ENCODE data around the gene CRYZL1. TPM values are rescaled to one million over a fixed set of nuclear protein-coding genes. Genes with fewer than 3 reads are reported as not detected.

CRYZL1 gene
- polyA plus RNA-seq, 1 donor (not counting 4 experiments of a cell fraction or from before 2014, with no cell fraction given) = 48.9 TPM

GRCh38 chr21:33667636-33668035 is 26.1 kb upstream of the CRYZL1 start:
- peaks cover 2% of the 10 kb centered on the region for H3K9me1 ChIP-seq (ENCODE audit: control insufficient read depth, extremely low read depth, insufficient read depth, low read length)
- H4K20me1 ChIP-seq (ENCODE audit: control insufficient read depth, extremely low read depth, insufficient read depth, low read length) = no peaks in the 10 kb centered on the region
- H3K79me2 ChIP-seq (ENCODE audit: control insufficient read depth, insufficient read depth, low read length) = peaks cover 85% of the 10 kb centered on the region
- no peak overlapping the region for H3K9ac ChIP-seq (ENCODE audit: control insufficient read depth, extremely low read depth, insufficient read depth, low read length)
- dilution Hi-C loops (cut with MboI; ENCODE audit: extremely low pct_ligation_motif_present, low sequenced_read_pairs) = no loop called here
- no peak overlapping the region for H2AFZ ChIP-seq (ENCODE audit: control insufficient read depth, low read length)
- no peak overlapping the region for H3K4me2 ChIP-seq (ENCODE audit: control insufficient read depth, extremely low read depth, insufficient read depth, low read depth, low read length)
- H3K27me3 ChIP-seq (ENCODE audit: control insufficient read depth, extremely low read depth, insufficient read depth, low read length) = no peaks in the 10 kb centered on the region
- no peak overlapping the region for H3K27ac ChIP-seq (ENCODE audit: control insufficient read depth, insufficient read depth, low read length)
- H3K4me3 ChIP-seq (ENCODE audit: control insufficient read depth in 2 of 3, extremely low read depth in 1 of 3, insufficient read depth in 2 of 3, low read depth in 1 of 3, low read length in 3 of 3) = no peak overlapping the region
- DNase-seq (ENCODE audit: low read depth, low spot score) (no peak), FAIRE-seq (no peak)
- TF ChIP-seq, protein P1, sequence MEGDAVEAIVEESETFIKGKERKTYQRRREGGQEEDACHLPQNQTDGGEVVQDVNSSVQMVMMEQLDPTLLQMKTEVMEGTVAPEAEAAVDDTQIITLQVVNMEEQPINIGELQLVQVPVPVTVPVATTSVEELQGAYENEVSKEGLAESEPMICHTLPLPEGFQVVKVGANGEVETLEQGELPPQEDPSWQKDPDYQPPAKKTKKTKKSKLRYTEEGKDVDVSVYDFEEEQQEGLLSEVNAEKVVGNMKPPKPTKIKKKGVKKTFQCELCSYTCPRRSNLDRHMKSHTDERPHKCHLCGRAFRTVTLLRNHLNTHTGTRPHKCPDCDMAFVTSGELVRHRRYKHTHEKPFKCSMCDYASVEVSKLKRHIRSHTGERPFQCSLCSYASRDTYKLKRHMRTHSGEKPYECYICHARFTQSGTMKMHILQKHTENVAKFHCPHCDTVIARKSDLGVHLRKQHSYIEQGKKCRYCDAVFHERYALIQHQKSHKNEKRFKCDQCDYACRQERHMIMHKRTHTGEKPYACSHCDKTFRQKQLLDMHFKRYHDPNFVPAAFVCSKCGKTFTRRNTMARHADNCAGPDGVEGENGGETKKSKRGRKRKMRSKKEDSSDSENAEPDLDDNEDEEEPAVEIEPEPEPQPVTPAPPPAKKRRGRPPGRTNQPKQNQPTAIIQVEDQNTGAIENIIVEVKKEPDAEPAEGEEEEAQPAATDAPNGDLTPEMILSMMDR (optimal IDR thresholded peaks at IDR 0.05 in 1 of 3, IDR thresholded peaks at IDR 0.05 in 1 of 3, conservative IDR thresholded peaks at IDR 0.05 in 1 of 3; ENCODE audit: extremely low read depth in 1 of 3, insufficient read depth in 2 of 3, low read length in 3 of 3) = no peak
- TF ChIP-seq EZH2 (IDR thresholded peaks at IDR 0.05; ENCODE audit: low read length) = no peak
- H3K4me1 ChIP-seq (ENCODE audit: control insufficient read depth, extremely low read depth, insufficient read depth, low read length) = peaks cover 13% of the 10 kb centered on the region
- no peaks in the 10 kb centered on the region for H3K36me3 ChIP-seq (ENCODE audit: control insufficient read depth in 2 of 2, extremely low read depth in 1 of 2, insufficient read depth in 2 of 2, low read length in 2 of 2)
- H3K9me3 ChIP-seq (ENCODE audit: control insufficient read depth, low read depth, low read length) = no peaks in the 10 kb centered on the region

DNA sequence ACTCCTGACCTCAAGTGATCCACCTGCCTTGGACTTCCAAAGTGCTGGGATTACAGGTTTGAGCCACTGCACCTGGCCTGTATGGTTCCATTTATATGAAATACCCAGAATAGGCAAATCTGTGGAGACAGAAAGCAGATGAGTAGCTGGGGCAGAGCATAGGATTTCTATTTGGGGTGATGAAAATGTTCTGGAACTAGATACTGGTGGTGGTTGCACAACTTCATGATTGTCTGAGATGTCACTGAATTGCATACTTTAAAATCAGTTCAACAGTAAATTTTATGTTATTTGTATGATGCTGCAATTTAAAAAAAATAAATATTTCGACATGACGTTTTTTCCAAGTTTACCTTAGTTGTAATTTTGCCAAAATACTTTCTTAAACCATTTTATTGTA is 24.6 kb upstream of the CRYZL1 start:
- dilution Hi-C loops (cut with MboI; ENCODE audit: extremely low pct_ligation_motif_present, low sequenced_read_pairs) = no loop called here
- Histone ChIP-seq H3K9me3 (ENCODE audit: control insufficient read depth, low read depth, low read length) (no peaks in the 10 kb centered on the region), H4K20me1 (ENCODE audit: control insufficient read depth, extremely low read depth, insufficient read depth, low read length) (no peaks in the 10 kb centered on the region), H3K27me3 (ENCODE audit: control insufficient read depth, extremely low read depth, insufficient read depth, low read length) (no peaks in the 10 kb centered on the region), H3K9me1 (ENCODE audit: control insufficient read depth, extremely low read depth, insufficient read depth, low read length) (peaks cover 2% of the 10 kb centered on the region), H3K4me1 (ENCODE audit: control insufficient read depth, extremely low read depth, insufficient read depth, low read length) (peaks cover 23% of the 10 kb centered on the region), H3K36me3 (ENCODE audit: control insufficient read depth in 2 of 2, extremely low read depth in 1 of 2, insufficient read depth in 2 of 2, low read length in 2 of 2) (no peaks in the 10 kb centered on the region), H2AFZ (ENCODE audit: control insufficient read depth, low read length) (no peak overlapping the region), H3K9ac (ENCODE audit: control insufficient read depth, extremely low read depth, insufficient read depth, low read length) (no peak overlapping the region), H3K79me2 (ENCODE audit: control insufficient read depth, insufficient read depth, low read length) (peaks cover 86% of the 10 kb centered on the region), H3K27ac (ENCODE audit: control insufficient read depth, insufficient read depth, low read length) (no peak overlapping the region), H3K4me3 (ENCODE audit: control insufficient read depth in 2 of 3, extremely low read depth in 1 of 3, insufficient read depth in 2 of 3, low read depth in 1 of 3, low read length in 3 of 3) (no peak overlapping the region), H3K4me2 (ENCODE audit: control insufficient read depth, extremely low read depth, insufficient read depth, low read depth, low read length) (no peak overlapping the region)
- FAIRE-seq (no peak), DNase-seq (ENCODE audit: low read depth, low spot score) (no peak)
- no peak for TF ChIP-seq EZH2 (IDR thresholded peaks at IDR 0.05; ENCODE audit: low read length)
- TF ChIP-seq, protein P1 (optimal IDR thresholded peaks at IDR 0.05 in 1 of 3, IDR thresholded peaks at IDR 0.05 in 1 of 3, conservative IDR thresholded peaks at IDR 0.05 in 1 of 3; ENCODE audit: extremely low read depth in 1 of 3, insufficient read depth in 2 of 3, low read length in 3 of 3) = no peak
